Measurements from ENCODE around the gene ATP8A2.

ATP8A2 gene

GRCh38 chr13:25847635-25848626 lies 476.2 kb downstream of the ATP8A2 start:
- peak overlapping the region; percentile 42 for H3K27ac Mint-ChIP-seq
- H3K36me3 Mint-ChIP-seq, result no peaks in the 10 kb centered on the region
- H3K9me3 Mint-ChIP-seq (ENCODE audit: low read depth), result no peaks in the 10 kb centered on the region
- H3K4me3 Mint-ChIP-seq, result peak overlapping the region; percentile 59
- peaks cover 34% of the 10 kb centered on the region for H3K4me1 Mint-ChIP-seq (ENCODE audit: low read depth)
- H3K27me3 Mint-ChIP-seq, result no peaks in the 10 kb centered on the region

- H3K27me3 Mint-ChIP-seq, result no peaks in the 10 kb centered on the region
- no peak overlapping the region for H3K27ac Mint-ChIP-seq
- H3K36me3 Mint-ChIP-seq, result no peaks in the 10 kb centered on the region
- H3K4me3 Mint-ChIP-seq, result no peak overlapping the region
- peaks cover 32% of the 10 kb centered on the region for H3K4me1 Mint-ChIP-seq (ENCODE audit: low read depth)
- H3K9me3 Mint-ChIP-seq (ENCODE audit: low read depth), result no peaks in the 10 kb centered on the region
These were observed 477.3 kb downstream of the ATP8A2 start for GRCh38 chr13:25848812-25849745.

GRCh38 chr13:25857830-25858229 lies 486.1 kb downstream of the ATP8A2 start:
- H3K9me3 Mint-ChIP-seq (ENCODE audit: low read depth), result no peaks in the 10 kb centered on the region
- H3K36me3 Mint-ChIP-seq, result no peaks in the 10 kb centered on the region
- H3K27ac Mint-ChIP-seq, result no peak overlapping the region
- no peak overlapping the region for H3K4me3 Mint-ChIP-seq
- H3K4me1 Mint-ChIP-seq (ENCODE audit: low read depth), result no peaks in the 10 kb centered on the region
- H3K27me3 Mint-ChIP-seq, result no peaks in the 10 kb centered on the region

DNA sequence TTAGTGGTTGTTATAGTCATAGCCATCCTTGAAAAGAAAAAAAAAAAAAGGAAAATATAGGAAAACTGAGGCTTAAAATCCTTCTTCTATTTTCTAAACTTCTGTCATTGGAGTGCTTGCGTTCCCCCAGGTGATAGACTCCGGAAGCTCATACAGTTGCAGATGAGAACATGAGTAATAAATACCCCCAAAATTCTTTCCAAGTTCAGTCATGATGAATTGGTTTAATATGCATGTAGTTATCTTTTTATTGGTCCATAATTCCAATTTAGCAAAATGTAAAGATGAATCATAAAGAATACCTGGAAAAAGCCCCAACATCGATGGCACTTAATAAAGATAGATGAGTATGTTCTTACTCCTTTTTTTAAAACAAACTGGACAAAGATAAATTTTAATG lies 487.8 kb downstream of the ATP8A2 start:
- Mint-ChIP-seq H3K9me3 (ENCODE audit: low read depth) (no peaks in the 10 kb centered on the region), H3K36me3 (no peaks in the 10 kb centered on the region), H3K27ac (no peak overlapping the region), H3K4me1 (ENCODE audit: low read depth) (no peaks in the 10 kb centered on the region), H3K27me3 (no peaks in the 10 kb centered on the region), H3K4me3 (no peak overlapping the region)

- H3K4me1 Mint-ChIP-seq (ENCODE audit: low read depth), result no peaks in the 10 kb centered on the region
- no peaks in the 10 kb centered on the region for H3K36me3 Mint-ChIP-seq
- no peak overlapping the region for H3K27ac Mint-ChIP-seq
- no peak overlapping the region for H3K4me3 Mint-ChIP-seq
- no peaks in the 10 kb centered on the region for H3K9me3 Mint-ChIP-seq (ENCODE audit: low read depth)
- H3K27me3 Mint-ChIP-seq, result no peaks in the 10 kb centered on the region
These were observed 488.5 kb downstream of the ATP8A2 start for GRCh38 chr13:25860265-25860664.

DNA sequence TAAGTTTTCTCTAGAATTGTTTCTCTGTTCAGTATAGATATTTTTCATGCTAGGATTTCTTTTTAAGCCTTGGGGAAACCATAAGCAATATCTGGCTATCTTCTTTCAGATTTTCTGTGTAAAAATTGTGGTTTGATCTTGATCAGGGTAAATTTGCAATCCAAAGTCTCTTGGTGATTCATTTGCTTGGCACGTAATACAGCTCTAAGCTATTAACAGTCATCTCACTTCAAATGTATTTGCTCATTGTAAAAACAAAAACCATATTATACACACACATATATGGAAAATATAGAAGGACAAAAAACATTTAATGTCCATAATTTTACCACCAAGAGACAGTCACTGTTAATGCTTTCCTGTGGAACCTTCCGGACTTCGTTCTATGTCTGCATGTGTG lies 489.1 kb downstream of the ATP8A2 start:
- Mint-ChIP-seq H3K4me3 (no peak overlapping the region), H3K9me3 (ENCODE audit: low read depth) (no peaks in the 10 kb centered on the region), H3K4me1 (ENCODE audit: low read depth) (no peaks in the 10 kb centered on the region), H3K36me3 (no peaks in the 10 kb centered on the region), H3K27me3 (no peaks in the 10 kb centered on the region), H3K27ac (no peak overlapping the region)

- H3K4me1 Mint-ChIP-seq (ENCODE audit: low read depth), result no peaks in the 10 kb centered on the region
- H3K9me3 Mint-ChIP-seq (ENCODE audit: low read depth), result no peaks in the 10 kb centered on the region
- H3K27me3 Mint-ChIP-seq, result no peaks in the 10 kb centered on the region
- H3K36me3 Mint-ChIP-seq, result no peaks in the 10 kb centered on the region
- H3K4me3 Mint-ChIP-seq, result no peak overlapping the region
- no peak overlapping the region for H3K27ac Mint-ChIP-seq
These were observed 490.4 kb downstream of the ATP8A2 start for GRCh38 chr13:25862156-25862555.

DNA sequence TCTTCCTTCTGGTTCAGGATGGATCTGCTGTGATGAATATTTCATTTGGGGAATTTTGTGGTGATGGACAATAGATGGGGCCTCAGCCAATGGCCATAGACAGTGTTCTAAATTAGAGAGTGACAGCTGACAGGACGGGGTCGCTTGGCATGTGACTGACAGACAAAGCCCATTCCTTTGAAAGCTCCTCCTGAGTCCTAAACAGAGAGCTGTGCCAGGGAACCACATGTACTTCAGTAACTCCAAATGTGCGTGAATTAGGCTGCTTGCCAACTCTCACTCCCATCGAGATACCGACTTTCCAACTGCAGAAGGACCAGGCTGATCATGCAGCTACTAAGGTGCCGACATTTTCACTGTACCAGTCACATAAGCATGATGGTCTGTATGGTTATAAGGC lies 492.3 kb downstream of the ATP8A2 start:
- no peak overlapping the region for H3K4me3 Mint-ChIP-seq
- H3K27me3 Mint-ChIP-seq, result no peaks in the 10 kb centered on the region
- peaks cover 6% of the 10 kb centered on the region for H3K4me1 Mint-ChIP-seq (ENCODE audit: low read depth)
- H3K27ac Mint-ChIP-seq, result no peak overlapping the region
- H3K36me3 Mint-ChIP-seq, result no peaks in the 10 kb centered on the region
- no peaks in the 10 kb centered on the region for H3K9me3 Mint-ChIP-seq (ENCODE audit: low read depth)

GRCh38 chr13:25864936-25865335 lies 493.2 kb downstream of the ATP8A2 start:
- Mint-ChIP-seq H3K4me3 (no peak overlapping the region), H3K36me3 (no peaks in the 10 kb centered on the region), H3K27ac (no peak overlapping the region), H3K9me3 (ENCODE audit: low read depth) (no peaks in the 10 kb centered on the region), H3K27me3 (no peaks in the 10 kb centered on the region), H3K4me1 (ENCODE audit: low read depth) (peaks cover 6% of the 10 kb centered on the region)

- H3K36me3 Mint-ChIP-seq, result no peaks in the 10 kb centered on the region
- H3K4me1 Mint-ChIP-seq (ENCODE audit: low read depth), result peaks cover 6% of the 10 kb centered on the region
- no peak overlapping the region for H3K4me3 Mint-ChIP-seq
- no peak overlapping the region for H3K27ac Mint-ChIP-seq
- H3K27me3 Mint-ChIP-seq, result no peaks in the 10 kb centered on the region
- no peaks in the 10 kb centered on the region for H3K9me3 Mint-ChIP-seq (ENCODE audit: low read depth)
These were observed 493.6 kb downstream of the ATP8A2 start for GRCh38 chr13:25865391-25865790.

DNA sequence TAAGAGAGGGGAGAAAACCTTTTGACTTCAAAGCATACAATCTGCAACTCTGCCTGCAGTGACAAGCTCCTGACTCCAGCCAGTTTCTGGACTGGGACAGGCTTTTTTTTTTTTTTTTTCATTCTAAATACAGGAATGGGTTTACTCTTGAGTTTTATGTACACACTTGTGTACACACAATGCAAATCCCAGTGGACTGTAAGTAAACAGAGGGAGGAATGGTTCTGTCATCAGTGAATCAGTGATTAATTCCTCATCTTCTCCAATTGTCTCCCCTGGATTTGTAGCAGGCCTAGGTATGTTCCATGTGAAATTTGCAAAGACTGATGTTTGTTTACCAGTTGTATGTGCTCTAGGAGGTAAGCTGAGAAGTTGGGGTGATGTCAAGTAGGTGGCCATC lies 495.3 kb downstream of the ATP8A2 start:
- no peaks in the 10 kb centered on the region for H3K27me3 Mint-ChIP-seq
- H3K27ac Mint-ChIP-seq, result no peak overlapping the region
- H3K4me3 Mint-ChIP-seq, result no peak overlapping the region
- H3K36me3 Mint-ChIP-seq, result no peaks in the 10 kb centered on the region
- H3K9me3 Mint-ChIP-seq (ENCODE audit: low read depth), result no peaks in the 10 kb centered on the region
- peaks cover 20% of the 10 kb centered on the region for H3K4me1 Mint-ChIP-seq (ENCODE audit: low read depth)

DNA sequence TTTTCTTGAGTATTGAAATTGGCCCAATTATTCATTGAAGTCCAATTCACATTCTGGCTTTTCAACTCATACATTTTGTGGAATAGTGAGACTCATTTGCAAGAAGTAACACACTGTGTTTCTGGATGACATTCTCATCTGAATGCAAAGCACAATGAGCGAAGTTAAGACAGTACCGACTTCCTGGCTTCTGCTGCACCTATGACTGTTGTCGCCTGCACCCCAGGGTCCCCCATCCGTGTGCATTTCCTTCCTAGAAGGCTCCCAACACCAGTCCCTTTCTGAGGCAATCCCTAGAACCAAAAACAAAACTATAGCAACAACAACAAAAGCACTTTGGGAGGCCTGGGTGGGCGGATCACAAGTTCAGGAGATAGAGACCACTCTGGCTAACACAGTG lies 496.7 kb downstream of the ATP8A2 start:
- H3K27ac Mint-ChIP-seq, result no peak overlapping the region
- peaks cover 4% of the 10 kb centered on the region for H3K9me3 Mint-ChIP-seq (ENCODE audit: low read depth)
- H3K27me3 Mint-ChIP-seq, result no peaks in the 10 kb centered on the region
- no peak overlapping the region for H3K4me3 Mint-ChIP-seq
- H3K4me1 Mint-ChIP-seq (ENCODE audit: low read depth), result peaks cover 29% of the 10 kb centered on the region
- no peaks in the 10 kb centered on the region for H3K36me3 Mint-ChIP-seq

DNA sequence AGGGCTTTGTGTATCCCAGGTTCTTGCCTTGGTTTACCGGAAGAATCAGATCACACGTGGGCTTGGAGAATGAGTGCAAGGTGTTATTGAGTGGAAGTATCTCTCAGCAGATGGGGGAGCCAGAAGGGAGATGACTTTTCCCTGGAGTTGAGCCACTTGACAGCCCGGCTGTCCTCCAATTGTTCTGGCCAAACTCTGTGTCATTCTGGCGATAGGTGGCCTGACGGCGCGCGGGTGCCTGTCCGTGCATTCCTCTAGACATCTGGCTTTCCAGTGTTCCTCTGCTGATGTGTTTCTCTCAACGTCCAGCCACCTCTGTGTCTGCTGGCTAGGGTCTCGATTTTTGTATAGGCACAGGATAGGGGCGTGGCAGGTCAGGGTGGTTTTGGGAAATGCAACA lies 498.2 kb downstream of the ATP8A2 start:
- H3K4me1 Mint-ChIP-seq (ENCODE audit: low read depth), result peaks cover 43% of the 10 kb centered on the region
- H3K9me3 Mint-ChIP-seq (ENCODE audit: low read depth), result peaks cover 16% of the 10 kb centered on the region
- H3K27ac Mint-ChIP-seq, result no peak overlapping the region
- no peak overlapping the region for H3K4me3 Mint-ChIP-seq
- H3K27me3 Mint-ChIP-seq, result no peaks in the 10 kb centered on the region
- peaks cover 2% of the 10 kb centered on the region for H3K36me3 Mint-ChIP-seq

- H3K4me3 Mint-ChIP-seq, result no peak overlapping the region
- no peak overlapping the region for H3K27ac Mint-ChIP-seq
- peaks cover 16% of the 10 kb centered on the region for H3K9me3 Mint-ChIP-seq (ENCODE audit: low read depth)
- H3K4me1 Mint-ChIP-seq (ENCODE audit: low read depth), result peaks cover 59% of the 10 kb centered on the region
- H3K36me3 Mint-ChIP-seq, result peaks cover 2% of the 10 kb centered on the region
- H3K27me3 Mint-ChIP-seq, result no peaks in the 10 kb centered on the region
These were observed 499.8 kb downstream of the ATP8A2 start for GRCh38 chr13:25871389-25872125.

Measured in activated naive CD8-positive, alpha-beta T cell (primary cell).